Ovary (tissue), 9 donors: ENCODE data around the gene DOK6. TPM values are rescaled to one million over a fixed set of nuclear protein-coding genes. Genes with fewer than 3 reads are reported as not detected.

Experiments used
- DNase-seq, 5 donors: peaks; one replicate each; pipeline ENCODE4 v3.0.0-alpha.2; 2019 to 2020
- H3K27ac ChIP-seq, 2 donors: fragments of 200-600 bp; one replicate each; pipeline versions ENCODE4 v1.5.1 to v1.8.0; 2019 to 2022
- H3K27me3 ChIP-seq: fragments of 200-600 bp; one replicate; pipeline ENCODE4 v1.8.0; 2022
- H3K36me3 ChIP-seq: fragments of 200-600 bp; sonication (generic); one replicate; pipeline ENCODE4 v1.5.1; 2019
- H3K4me1 ChIP-seq: one replicate; pipeline ENCODE4 v1.8.1; 2013; ENCODE audit warnings: mild to moderate bottlenecking, moderate library complexity; ENCODE audit not compliant: insufficient read depth
- H3K4me3 ChIP-seq: fragments of 200-600 bp; sonication (generic); one replicate; pipeline ENCODE4 v1.5.1; 2017
- H3K9me3 ChIP-seq, 2 donors: fragments of 200-600 bp in 1 of 2; sonication (generic) in 1 of 2; one replicate each; pipeline versions ENCODE4 v1.5.1 to v1.8.1; 2013 to 2019; ENCODE audit warnings: mild to moderate bottlenecking in 1 of 2, moderate library complexity in 1 of 2
- CTCF ChIP-seq, 3 donors: fragments of 450-650 bp in 2 of 3; fragments of 200-600 bp in 1 of 3; IDR thresholded peaks; one replicate each; pipeline versions ENCODE4 v1.5.1 to v1.8.0; 2016 to 2022; ENCODE audit warnings: antibody characterized with exemption in 3 of 3, mild to moderate bottlenecking in 1 of 3
- EP300 ChIP-seq: sonication (generic); formaldehyde crosslinking; IDR thresholded peaks from one replicate; pipeline ENCODE4 v1.6.1; 2017; ENCODE audit warnings: antibody characterized with exemption
- POLR2A ChIP-seq: fragments of 450-650 bp; IDR thresholded peaks from one replicate; pipeline ENCODE4 v1.6.1; 2017; ENCODE audit warnings: antibody characterized with exemption, mild to moderate bottlenecking, moderate library complexity
- WGBS, 3 donors: extraction: QIAGEN DNeasy Blood & Tissue Kit in 1 of 3; methylation state at CpG; one replicate each; pipeline versions ENCODE4 v1.1.5 to v1.1.7; 2013 to 2017; 5-methylcytosine and 5-hydroxymethylcytosine counted together
- intact Hi-C, 4 donors: fragments of 100-400 bp; cut with DNase I; formaldehyde crosslinking; loops; one replicate each; pipeline versions ENCODE4 v1.11.0 to v1.15.1; 2022 to 2023
- polyA plus RNA-seq, 2 donors: library from polyadenylated mRNA; stranded (reverse); fragments of 200-250 nt in 1 of 2; fragments of 350-450 nt in 1 of 2; fragmentation: Illumina TruSeq in 1 of 2; extraction: RNeasy Lipid Tissue Mini Kit (QIAGEN cat#74804) in 1 of 2; gene quantifications; one replicate each; pipeline ENCODE4 v1.2.3, GENCODE V29; 2013 to 2014
- total RNA-seq, 7 donors: library from RNA; depleted of rRNA in 2 of 7; stranded (reverse); fragments of >200 nt in 2 of 7; fragmentation: NEBNext Ultra II Directional in 3 of 7; extraction: Animal tissue kit (Norgen Biotek cat#: 25700) in 3 of 7; gene quantifications; one replicate each; pipeline versions ENCODE4 v1.1.0 to v1.2.4, GENCODE V29; 2016 to 2023
- donor health status: DM: no; HTN: no; CAD: no; lungs with moderate emphysema.
- donor health status: DM: no; HTN: no; CAD: no.
- donor health status: Bipolar disorder and iron deficiency.
- donor health status: DM: yes; HTN: yes; CAD: no.
- donor health status: DM: no; HTN: no; CAD: no.
- donor health status: DM: yes; HTN: yes; CAD: no.

Gene DOK6
- total and polyA plus RNA-seq, 9 donors: 1.3 to 4.4 (median 2.8) TPM

GRCh38 chr18:69400976-69401225 is 213 bp downstream of the DOK6 start:
- 0% methylated on average over 11 to 47 of the region's 47 CpGs; no CpG with 5 or more reads in 1 of the 3 donors for WGBS, 3 donors
- intact Hi-C loops: no loop called here

GRCh38 chr18:69401226-69401971 is 711 bp downstream of the DOK6 start:
- WGBS, 3 donors: 0 to 2% (median 2%) methylated on average over 28 to 66 of the region's 66 CpGs
- H3K36me3 ChIP-seq: no peaks in the 10 kb centered on the region
- intact Hi-C loops: no loop called here
- H3K27ac ChIP-seq: peak overlapping the region; percentile 13 to 62
- H3K9me3 ChIP-seq: no peaks in the 10 kb centered on the region
- no peaks in the 10 kb centered on the region for H3K27me3 ChIP-seq
- TF ChIP-seq POLR2A: no peak
- TF ChIP-seq EP300: no peak
- no peak for TF ChIP-seq CTCF (IDR thresholded peaks at IDR 0.05)
- peak in 3 of 5 donors; percentile 22 to 46 (median 38) for DNase-seq
- H3K4me3 ChIP-seq: peak overlapping the region; percentile 25
- no peaks in the 10 kb centered on the region for H3K4me1 ChIP-seq

More at GRCh38 chr18:69400976-69401225, 213 bp downstream of the DOK6 start:
- Histone ChIP-seq H3K36me3 (no peaks in the 10 kb centered on the region), H3K27ac (peak overlapping the region; percentile 13 to 62), H3K9me3 (no peaks in the 10 kb centered on the region), H3K27me3 (no peaks in the 10 kb centered on the region), H3K4me1 (no peaks in the 10 kb centered on the region), H3K4me3 (peak overlapping the region; percentile 25)
- DNase-seq: no peak
- no peak for TF ChIP-seq POLR2A
- no peak for TF ChIP-seq CTCF (IDR thresholded peaks at IDR 0.05)
- no peak for TF ChIP-seq EP300

GRCh38 chr18:69401972-69402532 is 1.4 kb downstream of the DOK6 start:
- Histone ChIP-seq H3K4me1 (no peaks in the 10 kb centered on the region), H3K36me3 (no peaks in the 10 kb centered on the region), H3K27me3 (no peaks in the 10 kb centered on the region), H3K9me3 (no peaks in the 10 kb centered on the region), H3K4me3 (peak overlapping the region; percentile 25), H3K27ac (no peak overlapping the region)
- WGBS, 3 donors: 7 to 19% (median 11%) methylated on average over 19 of the region's 19 CpGs
- peak in 2 of 5 donors; percentile 15 to 17 for DNase-seq
- intact Hi-C loops: no loop called here
- TF ChIP-seq CTCF (IDR thresholded peaks at IDR 0.05) (no peak), POLR2A (no peak), EP300 (no peak)

- Histone ChIP-seq H3K27ac (no peak overlapping the region), H3K36me3 (no peaks in the 10 kb centered on the region), H3K9me3 (no peaks in the 10 kb centered on the region), H3K4me1 (no peaks in the 10 kb centered on the region), H3K27me3 (no peaks in the 10 kb centered on the region), H3K4me3 (no peak overlapping the region)
- peak in 1 of 5 donors; percentile 12 for DNase-seq
- WGBS, 3 donors: 29 to 53% (median 44%) methylated on average over 20 of the region's 20 CpGs
- TF ChIP-seq POLR2A: no peak
- no peak for TF ChIP-seq CTCF (IDR thresholded peaks at IDR 0.05)
- no peak for TF ChIP-seq EP300
- intact Hi-C loops: no loop called here
Measured at GRCh38 chr18:69402533-69402989, 1.9 kb downstream of the DOK6 start.
